ENCODE results near the gene CEP128. TPM values are rescaled to one million over a fixed set of nuclear protein-coding genes. Genes with fewer than 3 reads are reported as not detected.

CEP128 gene
- polyA plus RNA-seq, 1 of the 3 experiments (the other 2 are of a cell fraction) = 1.2 TPM

- TF ChIP-seq MXI1 (IDR thresholded peaks at IDR 0.05; ENCODE audit: low read depth, low read length) (no peak), GABPA (IDR thresholded peaks at IDR 0.05; ENCODE audit: low read depth) (no peak), JUND (IDR thresholded peaks at IDR 0.05) (no peak), TCF12 (IDR thresholded peaks at IDR 0.05) (no peak)
- TF ChIP-seq, protein P1, sequence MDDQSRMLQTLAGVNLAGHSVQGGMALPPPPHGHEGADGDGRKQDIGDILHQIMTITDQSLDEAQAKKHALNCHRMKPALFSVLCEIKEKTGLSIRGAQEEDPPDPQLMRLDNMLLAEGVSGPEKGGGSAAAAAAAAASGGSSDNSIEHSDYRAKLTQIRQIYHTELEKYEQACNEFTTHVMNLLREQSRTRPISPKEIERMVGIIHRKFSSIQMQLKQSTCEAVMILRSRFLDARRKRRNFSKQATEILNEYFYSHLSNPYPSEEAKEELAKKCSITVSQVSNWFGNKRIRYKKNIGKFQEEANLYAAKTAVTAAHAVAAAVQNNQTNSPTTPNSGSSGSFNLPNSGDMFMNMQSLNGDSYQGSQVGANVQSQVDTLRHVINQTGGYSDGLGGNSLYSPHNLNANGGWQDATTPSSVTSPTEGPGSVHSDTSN (IDR thresholded peaks at IDR 0.05) = no peak
Observed at GRCh38 chr14:80491131-80491530, 450.4 kb downstream of the CEP128 start (continued).

DNA sequence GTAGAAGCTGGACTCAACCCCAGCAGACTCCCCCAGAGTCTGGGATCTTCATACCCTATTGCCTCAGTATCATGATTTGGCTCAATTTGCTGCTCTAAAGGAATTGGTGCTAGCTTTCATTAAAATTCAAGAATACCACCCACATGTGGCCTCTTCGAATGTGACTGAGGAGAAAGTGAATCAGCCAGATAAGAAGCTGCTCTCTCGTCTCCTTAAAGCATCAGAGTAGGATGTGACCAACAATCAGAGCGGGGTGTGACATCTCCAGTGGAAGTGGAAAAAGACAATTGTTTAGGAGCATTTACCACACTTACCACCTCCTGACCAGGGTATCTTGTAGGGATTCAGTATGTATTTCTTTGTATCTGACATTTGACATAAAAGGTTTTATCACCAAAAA lies 452.0 kb downstream of the CEP128 start:
- H3K27me3 ChIP-seq (ENCODE audit: insufficient read depth) = no peaks in the 10 kb centered on the region
- no peaks in the 10 kb centered on the region for H3K9me2 ChIP-seq
- H3K79me2 ChIP-seq (ENCODE audit: insufficient read depth) = no peaks in the 10 kb centered on the region
- H3K36me3 ChIP-seq (replicated peaks in 1 of 2; ENCODE audit: control insufficient read depth in 1 of 2, insufficient read depth in 2 of 2, low read length in 1 of 2) = no peaks in the 10 kb centered on the region
- no peak overlapping the region for H3K4me3 ChIP-seq (ENCODE audit: low read depth in 2 of 2, low read length in 1 of 2)
- whole genome bisulfite sequencing (ENCODE audit: low lambda C conversion rate) = 91% methylated on average over 3 of the region's 3 CpGs
- CTCF ChIA-PET = no interaction called here
- H3K9ac ChIP-seq = no peak overlapping the region
- TF ChIP-seq, protein P2, sequence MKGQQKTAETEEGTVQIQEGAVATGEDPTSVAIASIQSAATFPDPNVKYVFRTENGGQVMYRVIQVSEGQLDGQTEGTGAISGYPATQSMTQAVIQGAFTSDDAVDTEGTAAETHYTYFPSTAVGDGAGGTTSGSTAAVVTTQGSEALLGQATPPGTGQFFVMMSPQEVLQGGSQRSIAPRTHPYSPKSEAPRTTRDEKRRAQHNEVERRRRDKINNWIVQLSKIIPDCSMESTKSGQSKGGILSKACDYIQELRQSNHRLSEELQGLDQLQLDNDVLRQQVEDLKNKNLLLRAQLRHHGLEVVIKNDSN (IDR thresholded peaks at IDR 0.05; ENCODE audit: borderline replicate concordance, low read depth) = no peak
- TF ChIP-seq TAF1 (IDR thresholded peaks at IDR 0.05; ENCODE audit: borderline replicate concordance, low read depth, low read length) = no peak
- TF ChIP-seq NFIC (IDR thresholded peaks at IDR 0.05; ENCODE audit: borderline replicate concordance) = no peak
- no peak for TF ChIP-seq EZH2phosphoT487 (IDR thresholded peaks at IDR 0.05; ENCODE audit: borderline replicate concordance, low read depth)
- no peak for TF ChIP-seq ELF1 (IDR thresholded peaks at IDR 0.05)
- no peak for TF ChIP-seq NRF1 (IDR thresholded peaks at IDR 0.05; ENCODE audit: low read depth, low read length)
- TF ChIP-seq FOXJ3 (CRISPR knock-in tag; IDR thresholded peaks at IDR 0.05) = no peak
- TF ChIP-seq FOXM1 (IDR thresholded peaks at IDR 0.05; ENCODE audit: low read depth) = no peak
- TF ChIP-seq CHD2 (IDR thresholded peaks at IDR 0.05; ENCODE audit: low read length, partially characterized antibody) = no peak
- no peak for TF ChIP-seq RFX5 (IDR thresholded peaks at IDR 0.05; ENCODE audit: low read length)
- H3K4me1 ChIP-seq (ENCODE audit: control insufficient read depth in 1 of 2, insufficient read depth in 2 of 2, low read depth in 1 of 2, low read length in 1 of 2) = no peaks in the 10 kb centered on the region; a peak in 2 of 4 replicates
- no peaks in the 10 kb centered on the region for H3F3A ChIP-seq (replicated peaks; ENCODE audit: insufficient read depth)
- no peak overlapping the region for H3K27ac ChIP-seq (ENCODE audit: low read depth in 2 of 2, low read length in 1 of 2)
- no peaks in the 10 kb centered on the region for H3K9me3 ChIP-seq
- no peak overlapping the region for H2AFZ ChIP-seq (ENCODE audit: low read depth)
- POLR2A ChIA-PET = no interaction called here
- H3K4me2 ChIP-seq = no peak overlapping the region
- DNase-seq = no peak
- no peaks in the 10 kb centered on the region for H4K20me1 ChIP-seq (ENCODE audit: insufficient read depth)

DNA sequence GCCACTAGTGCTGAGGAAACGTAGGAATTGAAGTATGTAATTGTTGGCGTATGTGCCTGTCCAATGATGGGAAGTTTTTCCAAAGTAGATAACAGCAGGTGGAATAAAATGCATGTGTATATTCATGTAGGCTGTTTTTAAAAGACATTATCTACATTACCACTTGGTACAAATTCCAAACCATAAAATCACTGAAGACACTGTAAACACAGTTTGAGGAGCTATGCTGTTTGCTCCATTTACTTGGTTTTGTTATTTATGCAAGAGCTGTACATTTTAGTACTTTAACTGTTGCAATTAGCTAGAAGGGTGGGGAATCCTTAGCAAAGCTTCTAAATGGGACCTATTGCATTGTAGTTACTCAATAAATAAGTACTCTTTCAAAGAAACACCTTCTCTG lies 455.8 kb downstream of the CEP128 start:
- Histone ChIP-seq H3K27ac (ENCODE audit: low read depth in 2 of 2, low read length in 1 of 2) (no peak overlapping the region), H3F3A (replicated peaks; ENCODE audit: insufficient read depth) (no peaks in the 10 kb centered on the region), H2AFZ (ENCODE audit: low read depth) (no peak overlapping the region), H3K4me1 (ENCODE audit: control insufficient read depth in 1 of 2, insufficient read depth in 2 of 2, low read depth in 1 of 2, low read length in 1 of 2) (no peaks in the 10 kb centered on the region), H3K9me3 (no peaks in the 10 kb centered on the region), H3K9me2 (no peaks in the 10 kb centered on the region), H3K9ac (no peak overlapping the region), H3K4me3 (ENCODE audit: low read depth in 2 of 2, low read length in 1 of 2) (no peak overlapping the region), H3K79me2 (ENCODE audit: insufficient read depth) (no peaks in the 10 kb centered on the region), H3K36me3 (replicated peaks in 1 of 2; ENCODE audit: control insufficient read depth in 1 of 2, insufficient read depth in 2 of 2, low read length in 1 of 2) (no peaks in the 10 kb centered on the region), H3K27me3 (ENCODE audit: insufficient read depth) (no peaks in the 10 kb centered on the region), H4K20me1 (ENCODE audit: insufficient read depth) (no peaks in the 10 kb centered on the region), H3K4me2 (no peak overlapping the region)
- DNase-seq = no peak
- 99% methylated on average over 2 of the region's 2 CpGs for WGBS (ENCODE audit: low lambda C conversion rate)
- ChIA-PET POLR2A (no interaction called here), CTCF (no interaction called here)
- TF ChIP-seq REST (IDR thresholded peaks at IDR 0.05; ENCODE audit: low read depth, low read length) = no peak
- no peak for TF ChIP-seq RCOR1 (IDR thresholded peaks at IDR 0.05; ENCODE audit: low read length)
- TF ChIP-seq IRF3 (IDR thresholded peaks at IDR 0.05; ENCODE audit: low read depth, low read length) = no peak
- no peak for TF ChIP-seq RXRA (IDR thresholded peaks at IDR 0.05; ENCODE audit: borderline replicate concordance, low read depth)
- TF ChIP-seq, protein P3, sequence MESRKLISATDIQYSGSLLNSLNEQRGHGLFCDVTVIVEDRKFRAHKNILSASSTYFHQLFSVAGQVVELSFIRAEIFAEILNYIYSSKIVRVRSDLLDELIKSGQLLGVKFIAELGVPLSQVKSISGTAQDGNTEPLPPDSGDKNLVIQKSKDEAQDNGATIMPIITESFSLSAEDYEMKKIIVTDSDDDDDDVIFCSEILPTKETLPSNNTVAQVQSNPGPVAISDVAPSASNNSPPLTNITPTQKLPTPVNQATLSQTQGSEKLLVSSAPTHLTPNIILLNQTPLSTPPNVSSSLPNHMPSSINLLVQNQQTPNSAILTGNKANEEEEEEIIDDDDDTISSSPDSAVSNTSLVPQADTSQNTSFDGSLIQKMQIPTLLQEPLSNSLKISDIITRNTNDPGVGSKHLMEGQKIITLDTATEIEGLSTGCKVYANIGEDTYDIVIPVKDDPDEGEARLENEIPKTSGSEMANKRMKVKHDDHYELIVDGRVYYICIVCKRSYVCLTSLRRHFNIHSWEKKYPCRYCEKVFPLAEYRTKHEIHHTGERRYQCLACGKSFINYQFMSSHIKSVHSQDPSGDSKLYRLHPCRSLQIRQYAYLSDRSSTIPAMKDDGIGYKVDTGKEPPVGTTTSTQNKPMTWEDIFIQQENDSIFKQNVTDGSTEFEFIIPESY (IDR thresholded peaks at IDR 0.05; ENCODE audit: borderline replicate concordance, low read depth) = no peak
- TF ChIP-seq GABPA (IDR thresholded peaks at IDR 0.05; ENCODE audit: low read depth) = no peak

All from SK-N-SH (cell line).